Measurements from ENCODE around the gene RXRA.

RXRA gene

GRCh38 chr9:134366223-134367031 lies 40.2 kb downstream of the RXRA start:
- no peaks in the 10 kb centered on the region for H3K36me3 ChIP-seq (ENCODE audit: insufficient read depth, low read length)
- H3K4me1 ChIP-seq (ENCODE audit: insufficient read depth, low read length, severe bottlenecking): no peaks in the 10 kb centered on the region
- H3K79me2 ChIP-seq (ENCODE audit: insufficient read depth, low read length): no peaks in the 10 kb centered on the region
- no peak overlapping the region for H3K9ac ChIP-seq (ENCODE audit: low read length)
- TF ChIP-seq CTCF (IDR thresholded peaks at IDR 0.05; ENCODE audit: low read length): no peak
- no peak for TF ChIP-seq EZH2 (IDR thresholded peaks at IDR 0.05; ENCODE audit: borderline replicate concordance, low read length)
- no peak overlapping the region for H2AFZ ChIP-seq (ENCODE audit: low read length)
- no peaks in the 10 kb centered on the region for H4K20me1 ChIP-seq (ENCODE audit: insufficient read depth, low read length)
- no peak overlapping the region for H3K4me3 ChIP-seq (ENCODE audit: low read depth, low read length, poor library complexity, severe bottlenecking)
- no peaks in the 10 kb centered on the region for H3K9me2 ChIP-seq (ENCODE audit: low read depth, low read length)
- H3F3A ChIP-seq (ENCODE audit: insufficient read depth, low read length): no peaks in the 10 kb centered on the region
- H3K4me2 ChIP-seq (ENCODE audit: low read length): no peak overlapping the region
- H3K27ac ChIP-seq (ENCODE audit: low read depth, low read length, poor library complexity, severe bottlenecking): no peak overlapping the region
- peaks cover 6% of the 10 kb centered on the region; the same call in 1 of the 2 replicates for H3K27me3 ChIP-seq (ENCODE audit: insufficient read depth, low read length)
- no peaks in the 10 kb centered on the region for H3K9me3 ChIP-seq (ENCODE audit: low read length)

- Histone ChIP-seq H3K9me3 (ENCODE audit: low read length) (no peaks in the 10 kb centered on the region), H2AFZ (ENCODE audit: low read length) (no peak overlapping the region), H3F3A (ENCODE audit: insufficient read depth, low read length) (no peaks in the 10 kb centered on the region), H3K4me2 (ENCODE audit: low read length) (no peak overlapping the region), H3K4me3 (ENCODE audit: low read depth, low read length, poor library complexity, severe bottlenecking) (no peak overlapping the region), H3K9me2 (ENCODE audit: low read depth, low read length) (no peaks in the 10 kb centered on the region), H3K36me3 (ENCODE audit: insufficient read depth, low read length) (no peaks in the 10 kb centered on the region), H3K79me2 (ENCODE audit: insufficient read depth, low read length) (no peaks in the 10 kb centered on the region), H3K9ac (ENCODE audit: low read length) (no peak overlapping the region), H4K20me1 (ENCODE audit: insufficient read depth, low read length) (no peaks in the 10 kb centered on the region), H3K27ac (ENCODE audit: low read depth, low read length, poor library complexity, severe bottlenecking) (no peak overlapping the region), H3K27me3 (ENCODE audit: insufficient read depth, low read length) (peaks cover 6% of the 10 kb centered on the region; the same call in 1 of the 2 replicates), H3K4me1 (ENCODE audit: insufficient read depth, low read length, severe bottlenecking) (no peaks in the 10 kb centered on the region)
- no peak for TF ChIP-seq CTCF (IDR thresholded peaks at IDR 0.05; ENCODE audit: low read length)
- no peak for TF ChIP-seq EZH2 (IDR thresholded peaks at IDR 0.05; ENCODE audit: borderline replicate concordance, low read length)
Measured at GRCh38 chr9:134367061-134367460, 40.8 kb downstream of the RXRA start.

- Histone ChIP-seq H4K20me1 (ENCODE audit: insufficient read depth, low read length) (no peaks in the 10 kb centered on the region), H3K9me2 (ENCODE audit: low read depth, low read length) (no peaks in the 10 kb centered on the region), H3K9me3 (ENCODE audit: low read length) (no peaks in the 10 kb centered on the region), H3K4me3 (ENCODE audit: low read depth, low read length, poor library complexity, severe bottlenecking) (no peak overlapping the region), H3K4me2 (ENCODE audit: low read length) (no peak overlapping the region), H3F3A (ENCODE audit: insufficient read depth, low read length) (no peaks in the 10 kb centered on the region), H3K27ac (ENCODE audit: low read depth, low read length, poor library complexity, severe bottlenecking) (no peak overlapping the region), H3K27me3 (ENCODE audit: insufficient read depth, low read length) (peaks cover 6% of the 10 kb centered on the region; the same call in 1 of the 2 replicates), H3K4me1 (ENCODE audit: insufficient read depth, low read length, severe bottlenecking) (no peaks in the 10 kb centered on the region), H2AFZ (ENCODE audit: low read length) (no peak overlapping the region), H3K79me2 (ENCODE audit: insufficient read depth, low read length) (no peaks in the 10 kb centered on the region), H3K9ac (ENCODE audit: low read length) (no peak overlapping the region), H3K36me3 (ENCODE audit: insufficient read depth, low read length) (no peaks in the 10 kb centered on the region)
- TF ChIP-seq CTCF (IDR thresholded peaks at IDR 0.05; ENCODE audit: low read length) (no peak), EZH2 (IDR thresholded peaks at IDR 0.05; ENCODE audit: borderline replicate concordance, low read length) (no peak)
Measured at GRCh38 chr9:134367791-134368490, 41.7 kb downstream of the RXRA start.
